Measurements from ENCODE around the gene CCSER2.

The CCSER2 gene

GRCh38 chr10:84550756-84551436, 222.5 kb downstream of the CCSER2 start:
- DNase-seq = no peak

- DNase-seq = no peak
Observed at GRCh38 chr10:84551437-84552120, 223.2 kb downstream of the CCSER2 start.

GRCh38 chr10:84552478-84552877, 224.1 kb downstream of the CCSER2 start:
- DNase-seq = no peak

GRCh38 chr10:84562592-84562991, 234.2 kb downstream of the CCSER2 start:
- no peak for DNase-seq

- DNase-seq = no peak
Observed at GRCh38 chr10:84563355-84563754, 235.0 kb downstream of the CCSER2 start.

- DNase-seq = no peak
Observed at GRCh38 chr10:84563868-84564267, 235.5 kb downstream of the CCSER2 start.

- no peak for DNase-seq
Observed at GRCh38 chr10:84565881-84566582, 237.6 kb downstream of the CCSER2 start.

- no peak for DNase-seq
Observed at GRCh38 chr10:84567133-84567532, 238.7 kb downstream of the CCSER2 start.
